HG02571 (cell line): Measurements from ENCODE around the gene NEK9.
A peak's percentile ranks its signal among the peaks of the same experiment; 100 is the strongest.
"Not testable (repeated sequence)": the region's sequence is repeated elsewhere in the genome, so short reads cannot be mapped to it uniquely, and the experiment has no call there.

ENCODE experiments used
- ATAC-seq: cut with Tn5 transposase; IDR thresholded peaks from one replicate; pipeline ENCODE4 v1.9.1; 2021; ENCODE audit warnings: mild to moderate bottlenecking, moderate library complexity; ENCODE audit not compliant: unreplicated experiment

NEK9 gene

DNA sequence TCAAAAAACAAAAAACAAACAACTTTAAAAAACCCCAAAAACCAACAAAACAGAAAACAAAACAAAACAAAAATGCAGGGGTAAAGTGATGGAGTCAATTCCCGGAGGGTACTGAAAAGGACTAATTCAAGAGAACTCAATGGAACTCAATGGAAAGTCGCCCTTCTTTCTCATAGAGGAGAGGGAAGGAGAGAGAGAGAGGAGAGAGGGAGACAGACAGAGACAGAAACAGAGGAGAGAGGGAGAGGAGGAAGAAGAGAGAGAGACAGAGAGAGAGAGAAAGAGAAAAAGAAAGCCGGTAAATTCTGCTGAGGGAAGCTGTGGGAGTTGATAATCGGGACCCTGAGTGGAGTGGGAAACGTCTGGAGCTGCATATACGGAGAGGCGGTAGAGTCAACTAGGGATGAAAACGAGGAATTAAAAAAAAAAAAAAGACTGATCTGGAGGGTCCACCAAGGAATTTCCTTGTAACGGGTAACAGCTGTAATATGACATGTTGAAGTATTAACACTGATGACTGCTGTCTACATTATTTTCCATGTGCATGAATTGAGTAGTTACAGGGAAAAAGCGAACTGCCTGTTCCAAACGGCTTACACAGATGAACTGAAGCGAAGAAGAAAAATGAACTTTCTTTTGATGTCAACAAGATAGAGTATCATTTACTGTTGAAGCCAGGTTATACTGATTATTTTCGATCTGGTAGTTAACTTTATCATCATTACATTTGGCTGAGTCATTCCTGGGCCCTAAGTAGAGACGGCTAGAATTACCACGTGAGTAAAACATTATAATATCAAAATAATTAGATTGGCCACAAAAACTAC lies 58.3 kb downstream of the NEK9 start:
- no peak for ATAC-seq

DNA sequence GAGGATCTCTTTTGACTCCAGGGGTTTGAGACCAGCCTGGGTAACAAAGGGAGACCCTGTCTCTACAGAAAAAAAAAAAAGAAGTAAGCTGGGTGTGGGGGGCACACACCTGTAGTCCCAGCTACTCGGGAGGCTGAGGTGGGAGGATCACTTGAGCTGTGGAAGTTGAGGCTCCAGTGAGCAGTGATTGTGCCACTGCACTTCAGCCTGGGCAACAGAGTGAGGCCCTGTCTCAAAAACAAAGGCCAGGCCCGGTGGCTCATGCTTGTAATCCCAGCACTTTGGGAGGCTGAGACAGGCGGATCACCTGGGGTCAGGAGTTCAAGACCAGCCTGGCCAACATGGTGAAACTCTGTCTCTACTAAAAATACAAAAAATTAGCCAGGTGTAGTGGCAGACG lies 59.1 kb downstream of the NEK9 start:
- ATAC-seq: not testable (repeated sequence)

DNA sequence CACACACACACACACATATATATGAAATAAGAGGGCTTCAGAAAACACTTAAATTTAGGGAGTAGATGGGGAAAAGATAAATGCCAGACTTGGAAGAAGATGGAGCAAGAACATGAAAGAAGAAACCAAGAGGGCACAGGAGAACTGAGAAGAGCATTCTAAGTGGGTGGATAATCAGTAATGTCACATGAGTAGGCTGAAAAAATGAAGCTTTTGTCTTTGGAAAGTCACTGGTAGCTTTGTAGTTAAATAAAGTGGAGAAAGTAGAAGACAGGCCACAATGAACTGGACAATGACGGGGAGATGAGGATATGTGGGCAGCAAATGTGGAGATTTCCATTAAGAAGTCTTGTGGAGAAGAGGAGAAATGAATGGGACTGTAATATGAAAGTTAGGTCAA lies 59.6 kb downstream of the NEK9 start:
- ATAC-seq: no peak

DNA sequence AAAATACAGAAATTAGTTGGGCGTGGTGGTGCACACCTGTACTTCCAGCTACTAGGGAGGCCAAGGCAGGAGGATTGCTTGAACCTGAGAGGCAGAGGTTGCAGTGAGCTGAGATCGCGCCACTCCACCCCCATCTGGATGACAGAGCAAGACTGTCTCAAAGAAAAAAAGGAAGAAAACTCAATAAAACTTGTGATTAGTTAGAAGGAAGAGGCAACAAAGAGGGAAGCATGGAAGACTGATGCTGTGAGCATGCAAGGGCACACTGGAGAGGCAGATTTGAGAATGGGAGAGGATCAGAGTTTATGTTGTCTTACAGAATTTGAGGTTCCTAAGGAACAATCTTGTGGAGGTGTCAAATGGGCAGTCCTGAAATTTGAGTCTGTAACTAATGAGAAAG lies 60.2 kb downstream of the NEK9 start:
- no peak for ATAC-seq

DNA sequence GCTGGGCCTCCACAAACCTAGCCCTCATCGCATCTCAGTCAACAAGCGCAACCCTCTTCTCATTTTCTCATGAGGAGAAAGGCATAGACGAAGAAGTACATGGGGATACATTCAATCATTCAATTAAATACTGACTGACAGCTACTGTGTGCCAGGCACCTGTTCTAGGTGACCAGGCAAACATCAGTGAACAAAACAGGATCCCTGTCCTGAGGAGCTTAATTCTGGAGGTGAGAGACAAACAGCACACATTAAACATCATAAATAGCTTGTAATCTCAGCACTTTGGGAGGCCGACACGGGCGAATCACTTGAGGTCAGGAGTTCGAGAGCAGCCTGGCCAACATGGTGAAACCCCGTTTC lies 62.7 kb downstream of the NEK9 start:
- ATAC-seq: no peak

DNA sequence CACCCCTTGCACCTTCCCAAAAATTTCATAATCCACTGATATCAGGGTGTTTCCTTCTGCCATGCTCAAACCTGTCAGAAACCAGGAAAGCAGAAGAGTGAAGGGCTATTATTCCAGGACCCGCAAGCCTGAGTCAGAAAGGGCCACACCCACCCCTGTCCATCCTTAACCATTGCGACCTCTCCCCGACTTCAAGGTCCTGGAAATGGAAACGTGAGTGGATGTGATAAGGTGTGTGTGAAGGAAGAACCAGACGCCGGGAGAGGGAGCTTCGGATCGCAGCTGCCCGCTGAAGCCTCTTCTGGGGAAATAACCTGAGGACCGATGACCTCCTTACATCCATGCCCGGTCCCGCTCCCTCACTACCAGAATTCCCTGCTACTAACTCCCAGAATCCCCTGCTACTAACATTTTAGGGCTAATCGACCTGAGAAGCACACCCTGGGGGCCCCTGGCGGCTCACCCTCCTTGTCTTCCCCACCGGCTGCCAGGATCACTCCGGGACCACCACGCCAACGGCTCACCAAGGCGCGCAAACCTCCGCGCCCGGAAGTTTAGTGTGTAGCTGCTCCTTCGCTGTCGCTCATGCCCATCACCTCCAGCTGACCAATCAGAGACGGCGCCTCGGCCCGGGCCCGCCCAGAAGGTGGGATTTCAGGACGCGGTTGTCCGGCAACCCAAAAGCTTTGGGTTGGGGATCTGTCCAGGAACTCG lies 63.2 kb downstream of the NEK9 start, which contains the start of gene ACYP1:
Gene ACYP1, minus strand, starts transcription at position 534 of the 714 bp plus-strand sequence. Its CDS starts 471 bp downstream, at position 63.
- peak; percentile 96 for ATAC-seq

DNA sequence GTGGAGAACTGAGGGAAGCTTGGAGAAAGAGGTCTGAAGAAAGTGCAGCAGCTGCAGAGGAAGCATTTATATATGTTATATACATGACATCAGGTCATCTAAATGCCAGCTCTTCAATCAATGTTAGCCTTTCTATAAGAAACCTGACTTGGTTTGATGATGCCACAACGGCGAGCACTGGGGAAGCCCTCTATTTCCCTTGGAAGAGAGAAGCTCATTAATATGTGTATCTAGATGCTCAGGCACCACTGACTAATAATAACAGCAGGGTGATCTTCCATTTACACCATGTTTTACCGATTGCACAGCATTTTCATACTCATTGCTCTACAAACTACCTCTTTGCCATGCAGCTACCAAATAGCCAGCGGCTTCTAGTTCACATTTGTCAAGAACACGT lies 63.8 kb downstream of the NEK9 start:
- no peak for ATAC-seq

DNA sequence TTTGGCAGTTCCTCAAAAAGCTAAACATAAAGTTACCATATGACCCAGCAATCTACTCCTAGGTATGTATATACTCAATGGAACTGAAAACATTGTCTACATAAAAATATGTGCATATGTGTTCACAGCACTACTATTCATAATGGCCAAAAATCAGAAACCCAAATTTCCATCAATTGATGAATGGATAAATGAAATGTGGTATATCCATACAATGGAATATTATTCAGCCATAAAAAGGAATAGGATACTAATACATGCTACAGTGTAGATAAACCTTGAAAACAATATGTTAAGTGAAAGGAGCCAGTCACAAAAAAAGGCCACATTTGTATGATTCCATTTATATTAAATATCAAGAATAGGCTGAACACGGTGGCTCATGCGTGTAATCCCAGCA lies 66.4 kb downstream of the NEK9 start:
- no peak for ATAC-seq

DNA sequence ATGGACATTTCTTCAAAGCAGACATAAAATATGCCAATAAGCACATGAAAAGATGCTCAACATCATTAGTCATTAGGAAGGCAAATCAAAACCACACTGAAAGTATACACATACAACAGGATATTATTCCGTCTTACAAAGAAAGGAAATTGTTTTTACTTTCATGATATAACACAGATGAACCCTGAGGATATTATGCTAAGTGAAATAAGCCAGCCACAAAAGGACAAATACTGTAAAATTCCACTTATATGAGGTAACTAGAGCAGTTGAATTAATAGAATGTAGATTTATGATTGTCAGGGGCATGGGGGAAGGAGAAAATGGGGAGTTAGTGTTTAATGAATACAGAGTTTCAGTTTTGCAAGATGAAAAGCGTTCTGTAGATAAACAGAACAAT lies 67.2 kb downstream of the NEK9 start:
- ATAC-seq: no peak

DNA sequence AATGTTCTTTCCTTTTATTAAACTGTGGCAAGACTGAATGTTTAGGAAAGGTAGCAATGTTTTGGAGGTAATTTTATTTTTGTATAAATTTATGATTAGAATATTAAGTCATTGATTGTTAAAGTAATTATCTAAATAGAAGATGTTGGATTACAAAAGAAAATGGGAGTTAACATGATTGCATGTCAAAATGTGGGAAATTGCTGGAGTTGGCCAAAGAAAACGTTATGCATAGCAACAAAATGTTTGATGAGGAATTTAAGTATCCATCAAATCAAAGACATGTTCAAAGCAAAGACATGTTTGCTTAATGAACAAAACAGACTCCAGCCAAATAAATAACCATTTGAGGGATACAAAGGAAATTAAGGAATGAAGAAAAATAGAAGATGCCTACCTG lies 72.4 kb downstream of the NEK9 start:
- ATAC-seq: no peak

DNA sequence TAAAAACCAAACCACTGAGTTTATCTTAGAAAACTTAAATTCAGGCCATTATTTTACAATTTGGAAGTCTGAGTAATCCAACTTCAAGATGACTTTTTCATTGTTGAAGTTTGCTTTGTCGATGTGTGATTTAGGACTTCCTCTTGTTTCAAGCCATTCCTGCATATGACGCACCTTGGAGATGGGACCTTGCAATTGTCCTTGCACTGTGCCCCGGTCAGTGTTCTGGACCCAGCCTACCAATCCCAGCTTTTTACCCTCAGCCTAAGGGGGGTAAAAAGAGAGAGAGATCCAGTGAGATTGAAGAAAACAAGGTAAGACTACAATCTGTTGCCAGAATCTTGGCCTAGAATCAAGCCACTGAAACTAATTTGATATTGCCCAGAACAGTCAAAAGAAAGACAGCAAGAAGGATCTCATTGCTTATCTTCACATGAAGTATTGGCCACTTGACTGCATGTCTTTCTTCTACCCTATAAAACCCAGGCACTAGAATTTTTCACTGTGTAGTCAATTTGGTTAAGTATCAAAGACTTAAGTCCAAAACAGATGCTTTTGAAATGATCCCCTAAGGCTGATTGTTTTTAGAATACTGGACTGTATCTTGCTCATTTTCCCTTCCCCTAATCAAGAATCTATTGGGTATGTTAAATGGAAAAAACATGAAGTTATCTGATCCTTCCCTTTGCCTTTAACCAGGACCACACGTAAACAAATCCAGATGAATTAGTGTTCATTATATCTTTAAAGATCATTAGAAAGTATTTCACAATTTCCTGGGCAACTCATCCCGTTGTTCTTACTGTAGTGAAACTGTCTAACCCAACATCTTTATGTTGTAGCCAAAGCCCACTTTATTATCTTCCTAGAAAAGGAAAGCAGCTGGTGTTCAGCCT lies 73.2 kb downstream of the NEK9 start:
- no peak for ATAC-seq

DNA sequence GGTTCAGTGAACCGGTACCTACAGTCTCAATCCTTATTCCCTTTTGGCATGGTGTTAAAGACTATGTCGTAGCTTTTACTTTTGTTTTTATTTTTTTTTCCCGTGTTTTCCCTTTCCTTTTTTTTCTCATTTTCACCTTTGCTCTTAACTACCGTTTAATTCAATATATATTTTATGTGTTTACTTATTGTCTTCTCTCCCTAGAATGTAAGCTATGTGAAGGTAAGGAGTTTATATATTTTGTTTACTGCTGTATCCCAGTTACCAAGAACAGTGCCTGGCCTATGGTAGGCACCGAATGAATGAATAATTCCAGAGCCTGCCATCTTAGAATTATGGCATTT lies 75.3 kb downstream of the NEK9 start:
- no peak for ATAC-seq

DNA sequence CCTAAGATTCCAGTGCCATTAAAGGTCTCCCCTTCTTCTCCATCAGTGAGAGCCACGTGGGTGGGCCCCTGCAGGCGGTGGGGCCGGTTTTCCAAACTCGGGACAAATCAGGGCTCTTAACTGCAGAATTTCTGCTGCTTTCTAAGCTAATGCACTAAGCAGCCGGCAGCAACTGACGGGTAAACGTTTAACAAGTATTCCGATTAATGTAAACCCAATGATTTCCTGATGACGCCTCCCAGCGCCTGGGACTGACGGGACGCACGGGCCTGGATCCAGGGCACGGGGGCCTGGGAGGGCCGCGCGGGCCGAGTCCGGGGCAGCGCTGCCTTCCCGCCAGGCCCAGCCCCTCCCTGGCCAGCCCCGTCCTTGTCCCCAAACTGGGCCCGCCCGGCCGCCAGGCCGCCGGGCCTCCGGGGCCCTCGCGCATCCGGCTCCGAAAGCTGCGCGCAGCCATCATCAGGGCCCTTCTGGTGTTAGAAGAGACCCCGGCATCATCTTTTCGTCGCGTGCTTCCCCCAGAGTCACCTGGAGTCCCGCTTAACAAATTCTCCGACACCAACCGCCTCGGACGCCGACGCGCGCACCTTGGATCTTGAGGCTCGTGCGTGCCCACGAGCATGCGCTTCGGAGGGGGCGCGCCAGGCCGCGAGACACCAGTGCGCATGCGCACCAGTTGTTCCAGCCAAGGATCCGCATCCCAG lies 75.8 kb downstream of the NEK9 start, which contains the start of gene MLH3:
Gene MLH3, minus strand, starts transcription at position 616 of the 704 bp plus-strand sequence. CDS start 1,812 bp downstream, outside the sequence.
- ATAC-seq: peak; percentile 76

DNA sequence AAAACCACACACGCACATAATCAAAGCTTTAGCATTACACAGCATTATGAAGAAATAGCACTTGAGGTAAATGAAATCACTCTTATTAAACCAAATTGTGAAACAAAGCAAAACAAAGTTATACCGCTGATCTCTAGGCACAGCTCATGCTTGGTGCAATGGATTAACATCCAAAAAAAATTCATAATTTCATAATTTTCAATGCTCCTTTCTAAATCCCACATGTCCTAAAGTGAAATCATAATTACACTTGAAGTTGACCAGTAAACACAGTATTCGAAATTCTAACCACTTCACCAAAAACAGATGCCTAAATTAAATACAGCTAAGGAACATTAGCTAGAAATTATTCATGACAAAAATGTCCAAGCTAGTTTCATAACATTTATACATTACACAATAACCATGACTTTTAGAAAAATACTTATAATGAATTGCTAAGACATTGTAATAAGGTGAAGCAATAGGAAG lies 77.1 kb downstream of the NEK9 start:
- no peak for ATAC-seq

DNA sequence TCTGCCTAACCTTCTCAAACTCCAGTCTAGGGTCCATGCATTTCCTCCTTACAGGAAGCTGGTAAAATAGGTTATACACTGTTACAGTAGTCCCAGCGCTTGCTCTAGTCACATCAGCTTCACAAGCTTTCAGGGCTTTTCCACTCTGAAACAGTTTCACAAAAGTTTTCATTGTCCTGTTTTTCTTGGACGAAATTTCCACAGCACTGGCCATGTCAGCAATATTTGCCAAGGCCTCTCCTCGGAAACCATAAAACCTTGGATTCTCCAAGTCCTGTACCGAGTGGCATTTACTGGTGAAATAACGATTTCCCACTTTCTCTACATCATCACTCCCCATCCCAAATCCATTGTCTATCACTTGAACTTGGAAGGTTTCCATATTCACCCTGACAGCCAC lies 77.7 kb downstream of the NEK9 start:
- ATAC-seq: no peak

DNA sequence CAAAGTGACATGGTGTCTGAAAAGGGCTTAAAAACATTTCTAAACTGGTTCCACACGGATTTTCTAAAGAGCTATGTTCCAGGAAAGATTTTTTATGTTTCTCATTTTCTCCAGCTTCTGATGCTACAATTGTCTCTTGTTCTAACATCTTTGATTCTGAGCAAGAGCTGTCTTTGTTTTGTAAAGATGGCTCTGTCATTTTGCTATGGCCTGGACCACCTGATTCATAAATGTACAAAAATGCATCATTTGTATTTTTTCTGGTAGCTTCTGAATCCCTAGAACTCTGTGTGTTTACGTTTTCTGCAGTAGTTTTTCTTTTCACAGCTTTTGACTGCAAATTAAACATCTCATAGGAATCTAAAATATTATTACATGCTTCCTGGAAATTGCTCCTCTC lies 78.7 kb downstream of the NEK9 start:
- ATAC-seq: no peak

DNA sequence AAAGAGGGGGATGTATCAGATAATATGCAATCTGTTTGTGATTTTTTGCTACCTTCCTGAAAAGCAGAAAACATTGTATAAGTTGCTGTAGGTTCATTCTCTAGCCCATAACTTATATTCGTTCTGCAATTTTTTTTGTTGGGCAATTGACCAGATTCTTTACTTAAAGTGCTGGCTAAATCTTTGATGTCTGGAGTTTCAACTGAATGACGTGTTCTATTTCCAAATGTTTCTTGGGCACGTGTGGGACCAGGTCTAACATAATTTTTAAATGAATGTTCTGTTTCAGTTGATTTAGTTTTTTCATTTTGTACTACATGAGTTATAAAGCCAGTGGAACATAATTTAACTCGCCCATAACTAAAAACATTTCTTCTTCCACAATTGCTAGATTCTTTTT lies 79.3 kb downstream of the NEK9 start:
- ATAC-seq: no peak

DNA sequence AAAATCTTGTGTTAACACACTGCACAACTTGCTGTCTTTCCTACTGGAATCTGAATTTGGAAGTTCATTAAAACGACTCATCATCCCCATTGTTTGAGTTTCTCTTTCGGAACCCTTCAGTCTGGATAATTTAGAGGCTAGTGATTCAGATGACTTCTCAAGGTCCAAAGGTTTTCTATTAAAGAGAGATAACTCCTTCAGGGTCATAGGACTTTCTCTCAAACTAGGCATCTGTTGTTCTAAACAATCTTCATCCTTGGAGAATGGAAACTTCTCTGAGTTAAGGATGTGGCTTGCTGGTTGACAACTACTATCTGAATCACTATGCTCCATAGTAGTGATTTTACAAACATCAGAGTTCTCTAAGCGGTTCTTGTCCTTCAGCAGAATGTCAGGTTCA lies 79.9 kb downstream of the NEK9 start:
- no peak for ATAC-seq

DNA sequence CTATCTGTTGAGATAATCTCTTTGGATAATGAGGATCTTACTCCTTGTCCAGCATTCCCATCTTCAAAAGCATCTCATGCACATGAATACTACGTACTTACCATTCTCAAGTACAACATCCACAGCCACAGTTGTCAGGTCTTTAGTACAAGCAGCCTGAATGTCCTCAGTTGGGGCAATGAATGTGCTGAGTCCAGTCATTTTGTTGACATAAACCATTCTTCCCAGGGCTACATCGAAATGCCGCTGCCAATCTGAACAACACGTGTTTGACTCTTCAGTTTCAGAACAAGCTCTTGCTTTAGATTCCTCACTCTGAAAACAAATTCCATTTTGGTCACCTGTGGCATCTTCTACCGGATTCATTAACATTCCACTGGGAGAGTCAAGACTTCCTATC lies 80.6 kb downstream of the NEK9 start:
- ATAC-seq: no peak

DNA sequence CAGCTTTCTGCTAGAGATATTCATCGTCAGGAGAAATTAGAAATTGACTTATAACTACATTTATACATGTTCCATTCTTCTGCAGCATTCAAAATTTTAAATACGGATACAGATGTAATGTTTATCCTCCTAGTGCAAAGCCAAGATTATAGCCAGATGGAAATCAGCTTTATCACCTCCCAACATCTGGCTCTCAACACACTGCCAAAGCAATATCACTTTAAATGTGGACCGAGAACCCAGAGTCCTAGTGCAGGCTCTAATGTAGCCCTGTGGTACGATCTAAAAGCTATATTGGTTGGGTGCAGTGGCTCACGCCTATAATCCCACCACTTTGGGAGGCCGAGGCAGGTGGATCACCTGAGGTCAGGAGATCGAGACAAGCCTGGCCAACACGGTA lies 82.1 kb downstream of the NEK9 start:
- ATAC-seq: no peak

DNA sequence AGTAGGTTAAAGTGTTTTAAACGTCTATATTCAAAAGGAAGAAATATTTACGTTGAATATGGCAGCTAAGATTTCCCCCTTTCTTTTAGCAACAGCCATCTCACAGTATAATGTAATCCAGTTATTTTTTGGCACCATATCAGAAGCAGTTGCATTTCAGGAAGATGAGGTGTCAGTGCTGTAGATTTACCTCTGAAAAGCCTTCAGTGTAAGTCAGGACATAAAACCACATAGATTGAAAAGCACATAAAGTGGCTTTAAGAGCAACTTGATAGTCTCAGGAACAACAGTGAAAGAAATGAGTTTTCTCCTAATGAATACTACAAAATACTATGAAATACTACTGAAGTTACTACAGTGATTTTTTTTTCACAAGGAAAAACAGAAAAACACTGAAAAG lies 82.5 kb downstream of the NEK9 start:
- ATAC-seq: no peak
